Glomerular visceral epithelial cell (primary cell): ENCODE measurements around the gene THADA.
"Not testable (repeated sequence)": the region's sequence is repeated elsewhere in the genome, so short reads cannot be mapped to it uniquely, and the experiment has no call there.

ENCODE experiments used
- DNase-seq: peaks from one replicate; pipeline ENCODE4 v3.0.0-alpha.2; 2016; ENCODE audit errors: extremely low spot score

Gene THADA

DNA sequence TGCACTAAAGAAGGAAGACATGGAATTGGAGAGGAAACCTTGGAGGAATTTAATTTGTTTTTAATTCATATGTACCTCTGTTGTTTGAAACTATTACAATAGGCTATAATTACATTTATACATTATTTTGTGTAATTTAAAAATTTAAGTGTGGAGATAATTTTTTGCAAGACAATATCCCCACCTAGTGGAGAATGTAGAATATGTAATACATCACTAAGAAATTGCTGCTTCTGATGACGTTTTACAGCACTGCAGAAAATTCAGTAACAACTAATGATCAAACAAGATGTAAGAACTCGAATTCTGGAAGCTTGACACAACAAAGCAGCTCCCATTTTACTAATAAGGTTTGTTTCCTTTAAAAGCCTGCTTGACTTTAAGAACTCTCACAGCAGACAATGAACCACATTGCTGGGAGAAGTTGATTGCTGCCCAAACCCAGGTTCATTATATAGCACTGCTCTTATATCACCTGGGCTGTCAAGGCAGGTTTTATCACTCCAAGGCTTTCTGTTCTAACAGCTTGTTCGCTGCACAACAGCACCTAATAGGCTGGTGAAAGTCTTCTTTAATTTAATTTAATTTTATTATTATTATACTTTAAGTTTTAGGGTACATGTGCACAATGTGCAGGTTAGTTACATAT, 53.4 kb downstream of the THADA start:
- DNase-seq: peak; percentile 17

DNA sequence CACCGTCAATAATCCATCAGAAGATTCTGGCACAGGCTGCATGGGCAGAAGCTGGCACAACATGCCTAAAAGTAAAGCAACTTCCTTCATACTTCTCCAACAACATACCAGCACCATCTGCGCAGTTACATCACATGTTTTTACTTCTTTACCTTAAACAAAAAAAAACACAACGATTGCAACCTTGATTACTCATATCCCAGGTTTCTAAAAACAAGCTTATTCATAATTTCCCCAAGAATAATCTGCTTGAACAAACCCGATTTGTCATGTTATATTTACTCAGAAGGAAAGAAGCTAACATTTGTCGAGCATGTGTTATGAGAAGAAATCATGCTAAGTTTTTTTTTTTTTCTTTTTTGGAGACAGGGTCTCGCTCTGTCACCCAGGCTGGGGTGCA, 54.7 kb downstream of the THADA start:
- no peak for DNase-seq

DNA sequence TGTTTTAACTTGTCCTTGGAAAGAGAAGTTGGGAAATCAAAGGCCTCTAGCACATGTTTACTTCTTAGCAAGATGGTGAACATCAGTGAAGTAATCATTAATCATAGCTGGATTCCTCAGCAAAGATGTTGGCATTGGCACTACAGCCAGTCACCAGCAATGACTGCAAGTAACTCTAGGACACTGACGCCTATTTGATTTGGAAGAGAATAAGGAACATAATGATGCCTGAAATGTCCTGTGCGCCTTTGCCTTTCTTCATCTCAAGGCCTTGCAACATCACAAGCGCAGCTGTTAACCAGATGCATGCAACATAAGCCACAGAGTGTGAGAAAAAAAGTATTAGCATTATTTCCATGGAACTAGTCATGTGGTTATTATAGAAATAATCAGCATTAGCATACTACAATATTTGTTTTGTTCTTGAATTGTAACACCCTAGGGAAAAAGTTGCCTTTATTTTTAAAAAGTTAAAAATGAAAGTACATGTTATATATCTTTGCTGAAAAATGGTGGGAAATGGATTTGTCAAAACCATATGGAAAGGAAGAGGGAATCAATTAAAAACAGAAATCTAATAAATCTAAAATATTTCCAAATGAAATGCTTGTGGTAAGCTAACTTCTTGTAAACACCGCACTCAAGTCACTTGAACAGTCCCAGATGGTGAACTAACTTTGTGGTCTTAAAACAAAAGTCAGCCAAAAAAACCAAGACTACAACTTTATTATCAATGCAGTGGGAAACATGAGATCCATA, 55.6 kb downstream of the THADA start:
- peak; percentile 5 for DNase-seq

DNA sequence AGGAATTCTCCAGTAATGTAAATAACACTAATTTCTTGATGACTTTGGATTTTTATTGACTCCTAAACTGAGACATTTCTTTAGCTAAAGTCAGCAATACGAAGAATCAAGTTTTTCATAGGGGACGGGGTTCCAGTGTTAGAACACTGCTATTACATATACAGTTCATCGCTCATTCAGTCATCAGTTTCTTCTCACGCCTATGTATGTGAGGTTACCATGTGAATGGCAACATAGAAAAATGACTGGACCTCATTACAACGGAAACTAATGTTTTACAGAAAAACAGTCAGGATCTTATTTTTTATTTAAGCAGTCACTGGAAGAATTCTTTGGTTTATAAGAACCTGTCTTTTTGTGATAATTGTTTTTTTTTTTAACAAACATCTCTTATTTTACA, 56.4 kb downstream of the THADA start:
- no peak for DNase-seq

DNA sequence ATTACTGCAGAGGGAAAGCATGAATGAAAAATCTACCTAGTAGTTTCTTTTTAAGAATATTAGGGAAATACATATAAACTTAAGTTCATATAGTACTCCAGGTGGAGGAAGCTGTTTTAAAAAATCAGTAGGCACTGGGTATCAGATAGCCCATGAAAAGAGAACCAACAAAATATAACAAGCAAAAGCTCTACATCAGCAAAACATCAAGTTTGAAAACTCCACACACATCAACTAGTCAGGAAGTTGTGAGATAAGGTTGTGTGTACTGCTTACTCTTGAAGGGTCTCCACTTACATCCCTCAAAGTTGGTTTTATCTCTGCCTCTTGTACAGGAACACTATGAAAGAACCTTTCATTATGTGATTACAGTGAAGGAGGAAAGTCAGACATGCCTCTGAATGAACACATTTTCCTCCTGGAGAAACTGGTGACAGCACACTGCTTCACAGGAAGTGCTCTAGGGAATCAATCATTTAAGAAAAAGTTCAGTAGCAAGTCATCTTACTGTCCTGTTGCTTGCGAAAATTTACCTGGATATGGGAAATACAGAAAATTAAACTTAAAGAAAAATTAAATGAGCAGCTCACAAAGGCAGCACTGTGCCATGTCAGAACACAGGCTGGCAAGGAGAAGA, 57.7 kb downstream of the THADA start:
- DNase-seq: no peak

DNA sequence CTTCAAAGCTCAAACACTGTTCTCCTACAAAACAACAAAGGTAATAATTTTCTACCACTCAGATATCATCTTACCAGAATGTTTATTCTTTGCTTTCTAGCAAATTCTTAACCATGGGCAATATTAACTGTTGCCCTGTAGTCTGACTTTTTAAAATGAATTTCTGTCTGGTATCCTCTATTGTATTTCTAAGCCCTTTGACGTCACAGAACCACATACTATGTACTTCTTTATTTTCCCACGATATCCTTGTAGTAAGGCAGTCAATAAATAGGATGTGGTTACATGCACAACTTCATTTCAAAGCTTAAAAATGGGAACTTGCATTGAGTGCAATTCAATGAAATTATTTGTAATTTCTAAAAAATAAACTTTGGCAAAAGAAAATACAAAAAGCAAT, 58.7 kb downstream of the THADA start:
- DNase-seq: no peak

DNA sequence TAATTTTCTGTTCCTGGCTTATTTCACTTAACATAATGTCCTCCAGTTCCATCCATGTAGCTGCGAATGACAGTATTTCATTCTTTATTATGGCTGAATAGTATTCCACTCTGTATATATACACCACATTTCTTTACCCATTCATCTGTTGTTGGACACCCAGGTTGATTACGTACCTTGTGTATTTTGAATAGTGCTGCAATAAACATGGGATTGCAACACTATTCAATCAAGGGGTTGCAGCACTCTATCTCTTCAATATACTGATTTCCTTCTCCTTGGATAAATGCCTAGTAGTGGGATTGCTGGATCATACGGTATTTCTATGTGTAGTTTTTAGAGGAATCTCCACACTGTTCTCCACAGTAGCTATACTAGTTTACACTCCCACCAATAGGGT, 61.3 kb downstream of the THADA start:
- DNase-seq: no peak

DNA sequence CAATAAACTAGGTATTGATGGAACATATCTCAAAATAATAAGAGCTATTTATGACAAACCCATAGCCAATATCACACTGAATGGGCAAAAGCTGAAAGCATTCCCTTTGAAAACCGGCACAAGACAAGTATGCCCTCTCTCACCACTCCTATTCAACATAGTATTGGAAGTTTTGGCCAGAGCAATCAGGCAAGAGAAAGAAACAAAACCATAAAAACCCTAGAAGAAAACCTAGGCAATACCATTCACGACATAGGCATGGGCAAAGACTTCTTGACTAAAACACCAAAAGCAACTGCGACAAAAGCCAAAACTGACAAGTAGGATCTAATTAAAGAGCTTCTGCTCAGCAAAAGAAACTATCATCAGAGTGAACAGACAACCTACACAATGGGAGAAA, 63.3 kb downstream of the THADA start:
- DNase-seq: not testable (repeated sequence)

DNA sequence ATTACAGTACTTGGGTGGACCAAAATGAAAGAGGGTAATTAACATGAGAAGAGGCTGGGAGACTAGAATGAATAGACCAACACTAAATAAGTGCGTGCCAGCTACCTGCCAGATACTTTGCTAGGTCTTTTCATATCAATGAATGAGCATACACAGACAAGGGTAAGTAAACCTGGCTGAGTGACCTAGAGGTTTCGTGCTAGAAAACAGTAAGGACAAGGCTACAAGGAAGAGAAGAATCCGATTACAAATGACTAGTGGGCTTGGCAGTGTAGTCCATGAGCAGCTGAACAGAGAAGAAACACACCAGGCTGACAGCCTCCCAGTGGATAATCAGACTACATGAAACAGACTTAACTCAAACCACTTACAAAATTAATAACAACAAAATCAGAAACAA, 64.6 kb downstream of the THADA start:
- DNase-seq: no peak

DNA sequence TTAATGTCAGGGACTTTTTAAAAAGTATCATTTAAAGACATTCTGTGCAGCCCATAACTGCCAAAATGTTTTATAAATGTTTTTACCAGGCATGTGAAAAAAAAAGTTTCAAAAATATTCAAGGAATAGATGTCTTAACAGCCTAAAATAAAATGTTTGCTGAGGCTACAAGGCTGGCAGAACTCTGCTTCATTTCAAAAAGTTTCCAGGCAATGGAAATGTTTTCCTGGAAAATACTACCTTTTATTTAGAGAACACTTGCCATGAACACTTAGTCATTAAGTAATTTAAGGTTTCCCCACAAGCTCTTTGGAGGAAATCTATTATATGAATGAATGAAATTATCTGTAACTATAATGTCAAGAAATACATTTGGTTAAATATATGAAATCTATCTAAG, 68.8 kb downstream of the THADA start:
- no peak for DNase-seq

DNA sequence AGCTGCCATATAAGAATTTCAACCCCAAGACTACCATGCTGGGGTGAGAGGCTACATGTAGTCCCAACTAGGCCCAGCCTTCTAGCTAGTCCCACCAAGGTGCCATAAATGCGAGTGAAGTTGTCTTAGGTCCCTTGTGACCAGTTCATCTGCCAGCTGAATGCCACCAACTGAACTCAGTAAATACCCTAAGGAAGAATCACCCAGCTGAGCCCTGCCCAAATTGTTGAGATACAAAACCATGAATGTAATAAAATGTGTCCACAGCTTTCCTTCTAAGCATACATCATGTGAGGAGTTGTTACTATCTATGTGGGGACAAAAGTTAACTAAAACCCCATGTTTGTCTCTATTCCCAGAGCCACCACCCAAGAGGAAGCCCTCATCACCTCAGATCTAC, 70.3 kb downstream of the THADA start:
- DNase-seq: no peak

DNA sequence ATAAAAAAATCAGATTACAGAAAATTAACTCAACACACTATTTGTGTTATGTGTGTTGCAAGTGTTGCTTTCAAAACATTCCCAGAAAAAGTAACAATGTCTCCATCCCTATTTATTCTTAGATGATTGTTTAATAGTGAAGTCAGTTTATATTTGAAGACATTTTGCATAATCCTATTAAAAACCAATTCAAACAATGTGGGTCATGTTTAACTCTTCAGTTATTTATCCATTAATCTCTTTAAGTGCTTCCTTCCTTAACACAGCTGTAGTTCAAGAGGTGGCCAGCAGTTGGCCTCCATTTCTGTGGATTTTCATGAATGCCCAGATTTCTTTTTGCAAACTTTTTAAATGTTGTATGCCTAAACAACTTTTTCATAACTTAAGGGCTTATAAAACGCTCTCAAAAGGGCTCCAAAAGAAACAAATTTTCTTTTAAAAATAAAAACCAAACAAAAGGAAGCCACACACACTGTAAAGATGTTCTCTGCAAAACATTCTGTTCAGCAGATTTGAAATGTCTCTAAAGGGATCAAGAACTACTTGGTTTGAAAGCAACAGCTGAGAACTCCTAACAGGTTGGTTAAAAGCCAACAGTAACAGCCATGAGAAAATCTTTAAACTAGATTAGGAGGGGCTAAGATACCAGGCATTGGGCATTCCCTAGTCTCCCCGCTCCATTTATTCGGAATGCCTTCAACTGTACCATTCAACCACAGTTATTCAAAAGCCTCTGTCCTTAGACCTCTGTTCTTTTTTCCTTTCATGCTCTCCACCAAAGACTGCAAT, 71.5 kb downstream of the THADA start:
- DNase-seq: no peak

DNA sequence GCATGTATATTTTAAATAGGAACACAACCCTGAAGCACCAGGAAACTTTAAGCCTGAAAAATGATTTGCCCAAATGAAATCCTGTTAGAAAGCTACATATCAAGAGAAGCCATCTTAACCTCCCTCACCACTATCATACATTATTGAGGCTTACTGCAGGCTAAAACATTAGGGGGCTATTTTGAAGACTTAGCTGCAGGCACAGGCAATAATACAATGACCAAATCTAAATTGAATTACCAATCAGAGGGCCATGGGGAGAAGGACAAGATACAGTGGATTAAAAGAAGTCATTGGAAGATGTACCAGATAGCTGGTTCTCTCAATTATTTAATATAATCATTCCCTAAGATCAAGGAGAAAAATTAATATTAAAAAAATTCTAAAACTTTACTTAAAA, 73.7 kb downstream of the THADA start:
- no peak for DNase-seq

DNA sequence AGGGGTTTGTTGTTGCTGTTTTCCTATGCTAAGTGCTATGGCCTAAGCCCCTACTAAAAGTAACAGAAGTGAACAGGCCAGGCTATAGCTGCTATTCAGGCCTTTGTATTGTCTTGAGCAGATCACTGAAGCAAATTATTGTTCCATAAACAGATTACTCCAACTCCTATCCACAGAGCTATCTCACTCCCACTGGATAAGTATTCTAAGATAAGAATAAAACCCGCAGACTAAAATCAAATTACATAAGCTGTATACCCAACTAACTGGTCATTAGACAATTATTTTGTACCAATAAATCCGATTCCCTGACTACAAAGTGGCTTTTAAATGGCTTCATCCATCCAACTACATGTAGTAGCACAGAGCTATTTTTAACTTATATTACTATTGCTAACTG, 74.3 kb downstream of the THADA start:
- no peak for DNase-seq

DNA sequence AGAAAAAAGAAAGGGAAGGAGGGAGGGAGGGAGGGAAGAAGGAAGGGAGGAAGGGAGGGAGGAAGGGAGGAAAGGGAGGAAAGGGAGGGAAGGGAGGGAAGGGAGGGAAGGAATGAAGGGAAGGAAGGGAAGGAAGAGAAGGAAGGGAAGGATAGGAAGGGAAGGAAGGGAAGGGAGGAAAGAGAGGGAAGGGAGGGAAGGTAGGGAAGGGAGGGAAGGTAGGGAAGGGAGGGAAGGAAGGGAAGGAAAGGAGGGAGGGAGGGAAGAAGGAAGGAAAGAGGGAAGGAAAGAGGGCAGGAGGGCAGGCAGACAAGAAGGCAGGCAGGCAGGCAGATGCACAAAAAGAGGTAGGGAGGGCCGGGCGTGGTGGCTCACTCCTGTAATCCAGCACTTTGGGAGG, 74.9 kb downstream of the THADA start:
- no peak for DNase-seq

DNA sequence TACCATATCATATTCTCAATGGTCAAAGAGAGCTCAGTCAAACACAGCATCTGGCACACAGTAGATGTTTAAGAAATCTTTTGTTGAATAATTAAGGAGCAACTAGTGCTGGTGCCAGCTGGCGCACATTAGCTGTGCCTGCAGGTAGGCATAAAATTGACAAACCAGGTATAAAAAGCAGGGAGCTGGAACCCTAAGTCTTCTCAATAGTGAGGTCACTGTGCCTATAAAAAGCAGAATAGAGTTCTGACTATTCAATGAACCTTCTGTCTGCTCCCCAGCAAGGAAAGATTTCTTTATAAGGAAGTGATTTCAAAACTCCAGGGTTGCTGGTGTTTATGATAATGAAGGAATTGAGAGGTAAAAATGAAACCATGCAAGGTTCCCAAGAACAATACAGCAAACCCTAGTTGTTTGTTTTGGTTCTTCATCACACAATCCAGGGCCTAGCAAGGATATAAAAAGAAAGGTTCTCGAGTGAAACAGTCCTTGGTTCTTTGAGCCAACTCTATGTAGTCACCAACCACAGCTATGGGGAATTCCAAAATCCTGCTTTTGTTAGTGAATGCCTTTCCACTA, 76.1 kb downstream of the THADA start:
- peak; percentile 54 for DNase-seq

DNA sequence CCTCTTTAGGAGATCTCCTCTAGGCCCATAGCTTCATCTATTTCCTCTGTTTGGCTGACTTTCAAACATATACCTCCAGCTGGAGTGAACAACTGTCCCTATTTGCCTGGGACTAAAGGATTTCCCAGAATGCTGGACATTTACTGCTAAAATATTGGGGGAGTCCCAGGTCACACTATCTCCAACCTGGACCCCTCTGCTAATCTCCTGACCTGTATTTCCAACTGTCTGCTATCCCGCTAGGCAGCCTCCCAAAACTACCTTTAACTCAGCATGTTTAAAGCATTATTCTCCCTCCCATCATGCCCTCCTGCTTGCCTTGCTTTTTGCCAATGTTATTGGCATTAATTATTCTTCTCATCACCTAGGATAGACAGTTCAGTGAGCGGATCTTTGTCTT, 77.1 kb downstream of the THADA start:
- no peak for DNase-seq

DNA sequence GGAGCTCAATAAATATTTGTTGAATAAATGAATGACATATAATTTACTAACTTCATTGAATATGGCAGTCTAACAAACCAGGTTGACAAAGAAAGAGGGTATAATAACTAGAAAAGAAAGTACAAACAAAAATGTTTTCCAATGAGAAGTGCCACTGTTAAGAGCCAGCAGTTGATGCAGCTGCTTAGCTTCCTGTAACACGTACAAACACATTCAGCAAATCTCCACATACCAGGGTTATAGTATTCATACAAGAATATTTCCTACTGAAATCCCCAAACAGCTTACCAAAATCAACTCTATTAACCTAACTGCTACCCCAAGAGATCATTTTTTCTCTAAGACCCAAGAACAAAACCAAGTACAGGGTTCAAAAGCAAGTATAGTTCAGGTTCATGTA, 77.7 kb downstream of the THADA start:
- no peak for DNase-seq

DNA sequence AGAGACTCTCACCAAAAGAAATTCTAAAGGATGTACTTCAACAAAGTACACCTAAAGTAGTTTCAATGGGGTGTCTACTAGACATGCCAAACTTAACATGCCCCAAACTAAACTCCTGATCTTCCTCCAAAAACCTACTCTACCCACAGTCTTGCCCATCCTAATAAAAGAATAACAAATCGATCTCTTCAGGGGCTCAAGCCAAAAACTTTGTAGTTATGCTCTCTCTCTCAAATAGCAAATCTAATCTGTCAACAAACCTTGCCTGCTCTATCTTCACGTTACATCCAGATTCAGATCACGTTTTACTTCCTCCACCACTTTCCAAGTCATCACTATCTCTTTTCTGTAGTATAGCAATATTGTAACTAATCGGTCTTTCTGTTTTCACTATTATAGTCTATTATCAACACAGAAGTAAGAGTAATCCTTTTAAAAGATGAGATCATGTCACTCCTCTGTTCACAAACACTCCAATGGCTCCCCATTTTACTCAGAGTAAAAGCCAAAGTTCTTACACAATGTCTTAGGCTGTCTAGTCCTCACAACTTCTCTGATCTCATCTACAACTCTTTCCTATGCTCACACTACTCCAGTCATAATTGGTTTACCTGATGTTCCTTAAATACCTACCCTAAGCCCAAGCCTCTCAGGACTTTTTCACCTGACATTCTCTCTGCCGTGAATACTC, 79.9 kb downstream of the THADA start:
- DNase-seq: no peak

DNA sequence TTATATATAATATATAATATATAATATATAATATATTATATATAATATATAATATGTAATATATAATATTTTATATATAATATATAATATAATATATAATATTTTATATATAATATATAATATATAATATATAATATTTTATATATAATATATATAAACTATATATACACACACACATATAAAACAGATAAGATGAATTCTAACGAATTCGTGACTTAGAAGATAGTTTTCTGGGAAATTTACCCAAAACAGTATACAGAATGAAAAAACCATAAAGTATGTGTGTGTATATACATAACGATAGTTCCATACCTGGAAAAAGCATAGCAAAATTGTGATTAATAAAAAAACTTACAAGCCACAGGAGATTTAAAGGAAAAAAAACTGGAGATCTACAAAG, 80.6 kb downstream of the THADA start:
- no peak for DNase-seq

DNA sequence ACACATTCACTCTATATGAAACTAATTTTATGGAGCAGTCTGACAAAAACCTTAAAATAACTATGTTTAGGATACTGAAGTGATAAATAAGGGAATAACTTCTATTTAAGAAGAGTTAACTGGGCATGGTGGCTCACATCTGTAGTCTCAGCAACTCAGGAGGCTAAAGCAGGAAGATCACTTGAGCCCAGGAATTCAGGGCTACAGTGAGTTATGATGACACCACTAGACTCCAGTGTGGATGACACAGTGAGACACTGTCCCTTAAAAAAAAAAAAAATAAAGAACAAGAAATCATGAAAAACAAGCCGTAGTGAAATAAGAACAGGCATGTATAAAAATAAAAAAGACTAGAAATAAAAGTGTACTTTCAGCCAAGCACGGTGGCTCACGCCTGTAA, 82.0 kb downstream of the THADA start:
- no peak for DNase-seq

DNA sequence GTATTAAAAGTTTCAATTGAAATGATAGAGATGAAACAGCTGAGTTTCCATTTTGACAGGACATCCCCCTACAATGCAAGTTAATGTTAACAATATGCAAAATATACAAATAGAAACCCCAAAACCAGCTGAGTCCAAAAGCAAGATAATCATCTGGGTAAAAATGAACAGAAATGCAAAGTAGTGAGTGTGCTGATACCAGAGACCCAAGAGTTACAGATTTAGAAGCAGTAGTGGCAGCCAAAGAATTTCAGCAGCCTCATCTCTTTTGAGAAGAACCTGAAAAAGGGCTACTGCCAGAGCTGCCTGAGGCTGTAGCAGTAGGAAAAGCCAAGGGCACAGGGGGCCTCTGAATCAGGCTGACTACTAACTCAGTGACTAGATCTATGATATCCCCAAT, 82.6 kb downstream of the THADA start:
- no peak for DNase-seq
